Epithelial cell of esophagus (primary cell): Measurements from ENCODE around the gene CCL21.
A peak's percentile ranks its signal among the peaks of the same experiment; 100 is the strongest.
"Not testable (repeated sequence)": the region's sequence is repeated elsewhere in the genome, so short reads cannot be mapped to it uniquely, and the experiment has no call there.

ENCODE experiments used
- DNase-seq: peaks from one replicate; pipeline ENCODE4 v3.0.0; 2010; ENCODE audit warnings: low read depth
- H3K4me3 ChIP-seq: 2 replicates; pipeline ENCODE4 v1.5.1; 2011; ENCODE audit warnings: mild to moderate bottlenecking, low read length, control low read depth
- CTCF ChIP-seq: IDR thresholded peaks from 2 replicates; pipeline ENCODE4 v1.5.1; 2011; ENCODE audit warnings: low read depth, mild to moderate bottlenecking, low read length, control low read depth, inconsistent platforms; ENCODE audit not compliant: insufficient read depth; ENCODE audit errors: missing control alignments

The CCL21 gene

GRCh38 chr9:34737677-34738260, 27.8 kb upstream of the CCL21 start:
- no peak overlapping the region for H3K4me3 ChIP-seq
- TF ChIP-seq CTCF = no peak
- DNase-seq = no peak

GRCh38 chr9:34734720-34735119, 24.8 kb upstream of the CCL21 start:
- no peak for DNase-seq
- no peak for TF ChIP-seq CTCF
- H3K4me3 ChIP-seq = no peak overlapping the region

GRCh38 chr9:34732886-34733285, 22.9 kb upstream of the CCL21 start:
- no peak for TF ChIP-seq CTCF
- DNase-seq = peak; percentile 51
- no peak overlapping the region for H3K4me3 ChIP-seq

- DNase-seq = no peak
- no peak for TF ChIP-seq CTCF
Observed at GRCh38 chr9:34732478-34732877, 22.5 kb upstream of the CCL21 start.

GRCh38 chr9:34723141-34723540, 13.2 kb upstream of the CCL21 start:
- no peak for TF ChIP-seq CTCF
- DNase-seq = no peak
- H3K4me3 ChIP-seq = no peak overlapping the region

More at GRCh38 chr9:34732478-34732877, 22.5 kb upstream of the CCL21 start:
- no peak overlapping the region for H3K4me3 ChIP-seq

GRCh38 chr9:34719769-34720025, 9.8 kb upstream of the CCL21 start:
- not testable (repeated sequence) for H3K4me3 ChIP-seq, DNase-seq

- H3K4me3 ChIP-seq = no peak overlapping the region
- TF ChIP-seq CTCF = no peak
- peak; percentile 15 for DNase-seq
Observed at GRCh38 chr9:34719021-34719768, 9.3 kb upstream of the CCL21 start.
